ENCODE results near the gene CNTNAP2. TPM values are rescaled to one million over a fixed set of nuclear protein-coding genes. Genes with fewer than 3 reads are reported as not detected.

CNTNAP2 gene
- total and polyA plus RNA-seq, 2 of the 13 experiments (the other 11 are each of a cell fraction or from before 2014, with no cell fraction given): 0.40 to 0.42 TPM

- intact Hi-C loops (cut with micrococcal nuclease; ENCODE audit: unreplicated experiment) (no loop called here), in situ Hi-C loops (cut with HindIII; ENCODE audit: extremely low pct_ligation_motif_present, low pct_unique_long_range_greater_than_20kb) (no loop called here)
- H3K36me3 ChIP-seq (replicated peaks in 1 of 2; ENCODE audit: control insufficient read depth in 1 of 2, insufficient read depth in 2 of 2, low read length in 2 of 2): no peaks in the 10 kb centered on the region
- POLR2A ChIA-PET: no interaction called here
- TF ChIP-seq ZNF510 (CRISPR knock-in tag; IDR thresholded peaks at IDR 0.05; ENCODE audit: low read depth): no peak
- no peak for TF ChIP-seq RFX1 (IDR thresholded peaks at IDR 0.05)
- TF ChIP-seq ZNF724P (CRISPR knock-in tag; IDR thresholded peaks at IDR 0.05; ENCODE audit: borderline replicate concordance): no peak
- no peak for TF ChIP-seq MXI1 (IDR thresholded peaks at IDR 0.05; ENCODE audit: borderline replicate concordance, low read depth, low read length)
- TF ChIP-seq CREBL2 (CRISPR knock-in tag; IDR thresholded peaks at IDR 0.05; ENCODE audit: borderline replicate concordance): no peak
- no peak for TF ChIP-seq CREB1 (IDR thresholded peaks at IDR 0.05)
- no peak for TF ChIP-seq CREB1 (CRISPR knock-in tag; IDR thresholded peaks at IDR 0.05)
- TF ChIP-seq TCF7 (IDR thresholded peaks at IDR 0.05; ENCODE audit: low read depth): no peak
- no peak for TF ChIP-seq ZBTB34 (CRISPR knock-in tag; IDR thresholded peaks at IDR 0.05)
- no peak for TF ChIP-seq PCBP1 (IDR thresholded peaks at IDR 0.05; ENCODE audit: borderline replicate concordance, low read depth, low read length)
- TF ChIP-seq RFXANK (CRISPR knock-in tag; IDR thresholded peaks at IDR 0.05): no peak
- TF ChIP-seq ZNF335 (CRISPR knock-in tag; IDR thresholded peaks at IDR 0.05): no peak
- no peak for TF ChIP-seq ZBTB46 (CRISPR knock-in tag; IDR thresholded peaks at IDR 0.05; ENCODE audit: borderline replicate concordance)
- no peak for TF ChIP-seq PITX1 (CRISPR knock-in tag; IDR thresholded peaks at IDR 0.05)
- no peak for TF ChIP-seq ZNF350 (CRISPR knock-in tag; IDR thresholded peaks at IDR 0.05; ENCODE audit: borderline replicate concordance, low read depth)
- TF ChIP-seq ZBTB33 (CRISPR knock-in tag; IDR thresholded peaks at IDR 0.05): no peak
- no peak for TF ChIP-seq ZNF616 (CRISPR knock-in tag; IDR thresholded peaks at IDR 0.05; ENCODE audit: low read depth)
- TF ChIP-seq ZNF800 (CRISPR knock-in tag; IDR thresholded peaks at IDR 0.05): no peak
- no peak for TF ChIP-seq DR1 (CRISPR knock-in tag; IDR thresholded peaks at IDR 0.05)
- H4K20me1 ChIP-seq (ENCODE audit: insufficient read depth, low read length): no peaks in the 10 kb centered on the region
- FAIRE-seq (no peak), ATAC-seq (no peak), DNase-seq (ENCODE audit: low spot score) (no peak)
- CTCF ChIA-PET (ENCODE audit: low intra/inter-chr PET ratio, low total read pairs): no interaction called here
- no peaks in the 10 kb centered on the region for H3K27me3 ChIP-seq (ENCODE audit: control insufficient read depth in 1 of 2, insufficient read depth in 2 of 2, low read length in 2 of 2)
- H3K27ac ChIP-seq (ENCODE audit: extremely low read length, insufficient read depth, low read length): no peak overlapping the region
- peaks cover 48% of the 10 kb centered on the region for H3K9me3 ChIP-seq (ENCODE audit: low read length)
- no peaks in the 10 kb centered on the region for H3K79me2 ChIP-seq (ENCODE audit: insufficient read depth, low read length)
- WGBS (ENCODE audit: low lambda C conversion rate): 23% methylated on average over 5 of the region's 5 CpGs
- H3K4me1 ChIP-seq (ENCODE audit: insufficient read depth, low read length): no peaks in the 10 kb centered on the region
- H3K9ac ChIP-seq (ENCODE audit: insufficient read depth, low read depth, low read length): no peak overlapping the region
- H2AFZ ChIP-seq (ENCODE audit: low read length): no peak overlapping the region
- no peak overlapping the region for H3K4me2 ChIP-seq (ENCODE audit: low read depth, low read length)
- H3K4me3 ChIP-seq (replicated peaks in 1 of 3; ENCODE audit: insufficient read depth in 1 of 3, low read depth in 2 of 3, low read length in 3 of 3): no peak overlapping the region
- no TSS peak for BruUV-seq (replicated peaks)
Observed at GRCh38 chr7:147048864-147049263, 932.3 kb downstream of the CNTNAP2 start.
